ENCODE measurements around the gene AQP2. TPM values are rescaled to one million over a fixed set of nuclear protein-coding genes. Genes with fewer than 3 reads are reported as not detected.

Gene AQP2
- total RNA-seq, 3 donors from 2014 or later: not detected

DNA sequence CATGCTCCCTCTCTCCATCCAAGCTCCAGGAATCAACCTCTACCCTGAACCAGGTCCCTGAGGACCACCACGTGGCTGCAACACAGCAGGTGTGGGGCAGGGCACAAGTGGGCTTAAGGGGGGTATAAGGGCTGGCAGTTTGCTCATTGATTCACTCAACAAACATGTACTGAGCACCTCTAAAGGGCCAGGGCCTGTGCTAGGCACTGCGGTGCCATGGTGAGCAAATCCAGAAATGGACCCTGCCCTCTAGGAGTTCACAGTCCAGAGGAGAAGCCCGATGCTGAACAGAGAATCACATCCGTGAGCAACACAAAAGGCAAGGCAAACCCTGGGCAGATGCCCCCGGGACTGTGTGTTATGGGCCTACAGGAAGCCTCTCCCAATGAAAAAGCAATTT, 6.5 kb upstream of the AQP2 start:
- no peaks in the 10 kb centered on the region for H3K4me1 ChIP-seq
- H3K27me3 ChIP-seq: no peaks in the 10 kb centered on the region
- TF ChIP-seq POLR2A (IDR thresholded peaks at IDR 0.05) (no peak), POLR2AphosphoS5 (IDR thresholded peaks at IDR 0.05) (no peak)
- TF ChIP-seq, protein P1, sequence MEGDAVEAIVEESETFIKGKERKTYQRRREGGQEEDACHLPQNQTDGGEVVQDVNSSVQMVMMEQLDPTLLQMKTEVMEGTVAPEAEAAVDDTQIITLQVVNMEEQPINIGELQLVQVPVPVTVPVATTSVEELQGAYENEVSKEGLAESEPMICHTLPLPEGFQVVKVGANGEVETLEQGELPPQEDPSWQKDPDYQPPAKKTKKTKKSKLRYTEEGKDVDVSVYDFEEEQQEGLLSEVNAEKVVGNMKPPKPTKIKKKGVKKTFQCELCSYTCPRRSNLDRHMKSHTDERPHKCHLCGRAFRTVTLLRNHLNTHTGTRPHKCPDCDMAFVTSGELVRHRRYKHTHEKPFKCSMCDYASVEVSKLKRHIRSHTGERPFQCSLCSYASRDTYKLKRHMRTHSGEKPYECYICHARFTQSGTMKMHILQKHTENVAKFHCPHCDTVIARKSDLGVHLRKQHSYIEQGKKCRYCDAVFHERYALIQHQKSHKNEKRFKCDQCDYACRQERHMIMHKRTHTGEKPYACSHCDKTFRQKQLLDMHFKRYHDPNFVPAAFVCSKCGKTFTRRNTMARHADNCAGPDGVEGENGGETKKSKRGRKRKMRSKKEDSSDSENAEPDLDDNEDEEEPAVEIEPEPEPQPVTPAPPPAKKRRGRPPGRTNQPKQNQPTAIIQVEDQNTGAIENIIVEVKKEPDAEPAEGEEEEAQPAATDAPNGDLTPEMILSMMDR (IDR thresholded peaks at IDR 0.05): no peak
- H3K27ac ChIP-seq: no peak overlapping the region
- H3K4me3 ChIP-seq: no peak overlapping the region
- H3K36me3 ChIP-seq: no peaks in the 10 kb centered on the region
- intact Hi-C loops (cut with DNase I; ENCODE audit: low total_unique reads): no loop called here
- DNase-seq (ENCODE audit: low spot score in 2 of 2): peak in 1 of 2 donors; percentile 43
- H3K9me3 ChIP-seq: no peaks in the 10 kb centered on the region

DNA sequence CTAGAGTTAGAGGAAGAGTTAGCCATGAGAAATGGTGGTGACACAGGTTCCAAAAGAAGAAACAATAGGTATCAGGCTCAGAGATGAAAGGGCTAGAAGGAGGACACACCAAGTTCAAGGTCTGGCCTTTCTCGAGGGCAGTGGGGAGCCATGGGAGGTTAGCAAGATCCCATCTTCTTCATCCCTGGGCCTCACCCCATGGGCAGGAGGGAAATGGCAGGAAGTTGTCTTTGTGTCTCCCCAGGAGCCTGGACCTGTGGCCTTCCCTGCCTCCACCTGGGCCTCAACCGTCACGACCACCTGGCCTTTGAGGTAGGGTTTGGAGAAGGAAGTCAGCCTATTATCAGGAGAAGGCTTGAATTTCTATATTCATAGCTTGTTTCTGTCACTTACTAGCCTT, 5.8 kb upstream of the AQP2 start:
- intact Hi-C loops (cut with DNase I; ENCODE audit: low total_unique reads): no loop called here

DNA sequence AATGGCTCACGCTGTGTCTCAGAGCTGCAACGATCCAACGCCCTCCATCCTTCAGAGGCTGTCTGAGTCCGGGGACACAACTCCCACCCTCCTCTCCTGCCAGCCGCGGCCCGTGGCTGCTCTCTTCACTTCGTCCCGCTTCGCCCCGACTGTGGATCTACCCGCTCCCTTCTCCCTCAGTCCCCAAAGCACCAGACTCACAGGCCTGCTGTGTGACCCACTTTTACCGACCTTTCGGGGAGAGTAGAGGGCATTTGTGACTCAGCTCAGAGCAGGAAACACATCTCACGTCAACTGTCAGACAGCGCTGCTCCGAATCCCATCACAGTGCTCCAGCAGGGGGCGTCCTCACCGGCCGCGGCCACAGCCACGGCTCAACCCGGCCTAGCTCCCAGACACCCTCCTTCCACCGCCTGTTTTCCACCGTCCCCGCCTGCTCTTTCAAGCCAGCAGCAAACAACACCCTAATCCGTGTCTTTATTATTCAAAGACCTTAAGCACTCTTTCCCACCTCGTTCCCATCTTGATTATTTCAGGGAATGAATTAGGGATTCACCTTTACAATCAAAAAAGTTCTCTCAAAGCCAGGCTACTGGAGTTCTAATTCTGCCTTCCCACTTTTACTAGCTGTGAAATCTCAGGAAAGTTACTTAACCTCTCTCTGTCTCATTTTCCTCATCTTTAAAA, 5.0 kb upstream of the AQP2 start:
- DNase-seq (ENCODE audit: low spot score in 2 of 2): peak in 1 of 2 donors; percentile 76
- Histone ChIP-seq H3K4me3 (peak overlapping the region in 2 of 3 donors; percentile 10 to 50), H3K9me3 (no peaks in the 10 kb centered on the region), H3K4me1 (no peaks in the 10 kb centered on the region), H3K27ac (peak overlapping the region; percentile 29 to 33), H3K27me3 (no peaks in the 10 kb centered on the region), H3K36me3 (no peaks in the 10 kb centered on the region)
- intact Hi-C loops (cut with DNase I; ENCODE audit: low total_unique reads): no loop called here
- TF ChIP-seq POLR2AphosphoS5 (IDR thresholded peaks at IDR 0.05): peak in 1 of 3 donors; percentile 24
- TF ChIP-seq, protein P1 (IDR thresholded peaks at IDR 0.05): peak; percentile 40 to 75 (median 73)
- no peak for TF ChIP-seq POLR2A (IDR thresholded peaks at IDR 0.05)

More for the DNA sequence above, 5.8 kb upstream of the AQP2 start:
- peak in 1 of 2 donors; percentile 43 for DNase-seq (ENCODE audit: low spot score in 2 of 2)
- Histone ChIP-seq H3K9me3 (no peaks in the 10 kb centered on the region), H3K27ac (no peak overlapping the region), H3K36me3 (no peaks in the 10 kb centered on the region), H3K4me1 (no peaks in the 10 kb centered on the region), H3K27me3 (no peaks in the 10 kb centered on the region), H3K4me3 (no peak overlapping the region)
- TF ChIP-seq, protein P1 (IDR thresholded peaks at IDR 0.05): no peak
- no peak for TF ChIP-seq POLR2AphosphoS5 (IDR thresholded peaks at IDR 0.05)
- no peak for TF ChIP-seq POLR2A (IDR thresholded peaks at IDR 0.05)

DNA sequence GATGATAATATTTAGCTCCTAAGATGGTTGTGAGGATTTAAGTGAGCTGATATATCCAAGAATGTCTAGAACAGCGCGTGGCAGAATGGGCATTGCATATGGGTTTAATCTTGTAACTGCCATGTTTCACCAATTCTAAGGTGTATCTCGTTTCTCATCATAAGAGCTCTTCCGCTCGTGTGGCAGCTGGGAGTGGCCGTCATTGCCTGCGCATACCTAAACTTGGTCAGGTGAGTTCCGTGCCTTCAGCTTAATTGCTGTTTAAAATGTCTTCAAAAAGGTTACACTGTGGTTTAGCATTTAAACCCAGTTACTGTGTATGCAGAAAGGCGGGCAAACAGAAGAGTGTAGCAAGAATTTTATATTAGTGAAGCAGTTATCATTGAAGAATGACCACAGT, 4.5 kb upstream of the AQP2 start:
- Histone ChIP-seq H3K27me3 (no peaks in the 10 kb centered on the region), H3K4me1 (no peaks in the 10 kb centered on the region), H3K9me3 (no peaks in the 10 kb centered on the region), H3K36me3 (no peaks in the 10 kb centered on the region), H3K27ac (no peak overlapping the region), H3K4me3 (no peak overlapping the region)
- DNase-seq (ENCODE audit: low spot score in 2 of 2): no peak
- intact Hi-C loops (cut with DNase I; ENCODE audit: low total_unique reads): no loop called here
- TF ChIP-seq POLR2AphosphoS5 (IDR thresholded peaks at IDR 0.05): no peak
- TF ChIP-seq, protein P1 (IDR thresholded peaks at IDR 0.05): no peak
- TF ChIP-seq POLR2A (IDR thresholded peaks at IDR 0.05): no peak

DNA sequence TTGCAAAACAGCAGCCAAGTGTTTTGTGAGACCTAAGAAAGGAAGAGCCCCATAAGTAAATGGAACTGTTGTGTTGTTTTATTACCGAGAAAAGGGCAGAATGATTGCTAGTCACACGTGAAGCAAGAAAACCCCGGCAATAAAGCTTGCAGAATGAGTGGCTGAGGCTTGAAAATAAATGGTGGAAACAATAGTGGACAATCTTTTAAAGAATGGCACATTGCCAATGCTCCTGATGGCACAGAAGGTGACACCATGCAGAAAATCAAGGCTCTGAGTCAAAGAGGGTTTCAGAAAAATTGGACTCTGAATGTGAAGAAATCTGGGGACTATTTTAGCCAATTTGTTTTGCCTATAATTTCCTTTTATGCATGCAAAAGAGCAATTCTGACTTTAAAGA, 4.0 kb upstream of the AQP2 start:
- Histone ChIP-seq H3K27ac (no peak overlapping the region), H3K9me3 (no peaks in the 10 kb centered on the region), H3K36me3 (no peaks in the 10 kb centered on the region), H3K4me1 (no peaks in the 10 kb centered on the region), H3K27me3 (no peaks in the 10 kb centered on the region), H3K4me3 (no peak overlapping the region)
- intact Hi-C loops (cut with DNase I; ENCODE audit: low total_unique reads): no loop called here
- DNase-seq (ENCODE audit: low spot score in 2 of 2): no peak
- TF ChIP-seq, protein P1 (IDR thresholded peaks at IDR 0.05): no peak
- TF ChIP-seq POLR2A (IDR thresholded peaks at IDR 0.05) (no peak), POLR2AphosphoS5 (IDR thresholded peaks at IDR 0.05) (no peak)

All from breast epithelium (tissue), 4 donors.